H9 (cell line): Measurements from ENCODE around the gene DSTN. TPM values are rescaled to one million over a fixed set of nuclear protein-coding genes. Genes with fewer than 3 reads are reported as not detected.
A peak's percentile ranks its signal among the peaks of the same experiment; 100 is the strongest.

Experiments used
- DNase-seq: peaks from one replicate; pipeline ENCODE4 v3.0.0-alpha.2; 2017
- H2AFZ ChIP-seq: one replicate; pipeline ENCODE4 v1.6.1; 2013; ENCODE audit warnings: mild to moderate bottlenecking, low read length, control low read depth, moderate library complexity
- H2AK5ac ChIP-seq: 2 replicates; pipeline ENCODE4 v1.6.1; 2013; ENCODE audit warnings: low read length, control low read depth, mixed read lengths; ENCODE audit not compliant: insufficient read length
- H2BK120ac ChIP-seq: one replicate; pipeline ENCODE4 v1.6.1; 2013; ENCODE audit warnings: low read depth, mild to moderate bottlenecking, low read length, control low read depth, inconsistent platforms; ENCODE audit not compliant: poor library complexity, severe bottlenecking
- H2BK12ac ChIP-seq: 2 replicates; pipeline ENCODE4 v1.6.1; 2013; ENCODE audit warnings: low read length, control low read depth, mixed read lengths, low read depth; ENCODE audit not compliant: insufficient read length
- H2BK15ac ChIP-seq: 2 replicates; pipeline ENCODE4 v1.6.1; 2013; ENCODE audit warnings: low read depth, low read length, control low read depth
- H2BK20ac ChIP-seq: one replicate; pipeline ENCODE4 v1.6.1; 2013; ENCODE audit warnings: low read depth, mild to moderate bottlenecking, low read length, control low read depth, inconsistent platforms; ENCODE audit not compliant: poor library complexity, severe bottlenecking
- H2BK5ac ChIP-seq: 2 replicates; pipeline ENCODE4 v1.6.1; 2013; ENCODE audit warnings: low read length, control low read depth, mixed read lengths; ENCODE audit not compliant: insufficient read length
- H3K14ac ChIP-seq: 2 replicates; pipeline ENCODE4 v1.6.1; 2013; ENCODE audit warnings: low read length, control low read depth; ENCODE audit not compliant: insufficient read depth
- H3K18ac ChIP-seq: 2 replicates; pipeline ENCODE4 v1.6.1; 2013; ENCODE audit warnings: low read depth, mild to moderate bottlenecking, mixed read lengths, low read length, control low read depth; ENCODE audit not compliant: insufficient read length
- H3K23ac ChIP-seq: 2 replicates; pipeline ENCODE4 v1.6.1; 2013; ENCODE audit warnings: low read length, control low read depth, mixed read lengths, low read depth; ENCODE audit not compliant: insufficient read length
- H3K23me2 ChIP-seq: 2 replicates; pipeline ENCODE4 v1.6.1; 2013; ENCODE audit warnings: low read depth, mild to moderate bottlenecking, mixed read lengths, low read length, control low read depth; ENCODE audit not compliant: insufficient read length, poor library complexity, severe bottlenecking
- H3K27ac ChIP-seq: 2 replicates; pipeline ENCODE4 v1.5.1; 2013; ENCODE audit warnings: low read length, control low read depth, mixed read lengths, low read depth; ENCODE audit not compliant: insufficient read length
- H3K27me3 ChIP-seq: 2 replicates; pipeline ENCODE4 v1.6.1; 2013; ENCODE audit warnings: low read length, control low read depth, inconsistent platforms; ENCODE audit not compliant: insufficient read depth
- H3K4ac ChIP-seq: 2 replicates; pipeline ENCODE4 v1.6.1; 2013; ENCODE audit warnings: low read depth, mild to moderate bottlenecking, control low read depth, inconsistent platforms, low read length, moderate library complexity
- H3K4me1 ChIP-seq: 2 replicates; pipeline ENCODE4 v1.6.1; 2013; ENCODE audit warnings: low read length, control low read depth, inconsistent platforms; ENCODE audit not compliant: insufficient read depth
- H3K4me2 ChIP-seq: 2 replicates; pipeline ENCODE4 v1.6.1; 2013; ENCODE audit warnings: low read length, control low read depth, mixed read lengths; ENCODE audit not compliant: insufficient read length, insufficient read depth
- H3K56ac ChIP-seq: 2 replicates; pipeline ENCODE4 v1.6.1; 2013; ENCODE audit warnings: low read depth, mild to moderate bottlenecking, mixed read lengths, low read length, control low read depth; ENCODE audit not compliant: insufficient read length
- H3K79me1 ChIP-seq: 2 replicates; pipeline ENCODE4 v1.6.1; 2013; ENCODE audit warnings: low read depth, mild to moderate bottlenecking, moderate library complexity, low read length, control low read depth, inconsistent platforms; ENCODE audit not compliant: insufficient read depth, poor library complexity, severe bottlenecking
- H3K79me2 ChIP-seq: 2 replicates; pipeline ENCODE4 v1.6.1; 2013; ENCODE audit warnings: low read length, control low read depth, inconsistent platforms; ENCODE audit not compliant: insufficient read depth
- H3K9ac ChIP-seq: 2 replicates; pipeline ENCODE4 v1.6.1; 2013; ENCODE audit warnings: low read length, control low read depth, mixed read lengths; ENCODE audit not compliant: insufficient read length; ENCODE audit errors: extremely low read depth
- H3K9me3 ChIP-seq: one replicate; pipeline ENCODE4 v1.6.1; 2013; ENCODE audit warnings: low read depth, low read length, inconsistent platforms; ENCODE audit not compliant: control insufficient read depth
- H3T11ph ChIP-seq: one replicate; pipeline ENCODE4 v1.6.1; 2013; ENCODE audit warnings: mild to moderate bottlenecking, low read length, control low read depth, inconsistent platforms
- H4K20me1 ChIP-seq: one replicate; pipeline ENCODE4 v1.6.1; 2013; ENCODE audit not compliant: control insufficient read depth, insufficient read length, insufficient read depth
- H4K5ac ChIP-seq: 2 replicates; pipeline ENCODE4 v1.6.1; 2013; ENCODE audit warnings: low read depth, mild to moderate bottlenecking, mixed read lengths, low read length, control low read depth; ENCODE audit not compliant: insufficient read length
- H4K8ac ChIP-seq: replicated peaks from 2 replicates; pipeline ENCODE4 v1.6.1; 2013; ENCODE audit warnings: low read length, control low read depth, mixed read lengths, low read depth; ENCODE audit not compliant: insufficient read length
- H4K91ac ChIP-seq: 2 replicates; pipeline ENCODE4 v1.6.1; 2013; ENCODE audit warnings: low read depth, mild to moderate bottlenecking, moderate library complexity, mixed read lengths, low read length, control low read depth; ENCODE audit not compliant: insufficient read length
- H3K27ac Mint-ChIP-seq, 3 experiments: 2 replicates in 2 of 3; 3 replicates in 1 of 3; pipeline ENCODE4 v1.8.0; 2020 to 2021; ENCODE audit warnings: mixed read lengths in 3 of 3, mild to moderate bottlenecking in 1 of 3, moderate library complexity in 1 of 3
- H3K27me3 Mint-ChIP-seq: 2 replicates; pipeline ENCODE4 v1.8.0; 2021; ENCODE audit warnings: low read depth, mild to moderate bottlenecking, moderate library complexity, mixed read lengths
- H3K36me3 Mint-ChIP-seq, 3 experiments: 2 replicates in 2 of 3; 3 replicates in 1 of 3; pipeline ENCODE4 v1.8.0; 2020 to 2021; ENCODE audit warnings: low read depth in 3 of 3, mixed read lengths in 3 of 3; ENCODE audit not compliant: insufficient read depth in 1 of 3
- H3K4me1 Mint-ChIP-seq, 2 experiments: 2 replicates each; pipeline ENCODE4 v1.8.0; 2020; ENCODE audit warnings: mixed read lengths in 2 of 2
- H3K4me3 Mint-ChIP-seq, 2 experiments: 2 replicates in 1 of 2; 3 replicates in 1 of 2; pipeline ENCODE4 v1.8.0; 2020 to 2021; ENCODE audit warnings: mild to moderate bottlenecking in 2 of 2, mixed read lengths in 2 of 2, moderate library complexity in 1 of 2
- H3K9me3 Mint-ChIP-seq, 2 experiments: 2 replicates in 1 of 2; 3 replicates in 1 of 2; pipeline ENCODE4 v1.8.0; 2020; ENCODE audit warnings: mild to moderate bottlenecking in 2 of 2, mixed read lengths in 2 of 2, moderate library complexity in 1 of 2
- WGBS: extraction: QIAGEN DNeasy Blood & Tissue Kit; methylation state at CpG from one replicate; pipeline ENCODE4 v1.1.7; 2013; ENCODE audit warnings: missing lambda C conversion rate, low lambda C conversion rate, mixed read lengths; ENCODE audit not compliant: insufficient read length; ENCODE audit errors: extremely low coverage; 5-methylcytosine and 5-hydroxymethylcytosine counted together
- total RNA-seq: library from RNA; stranded (reverse); gene quantifications from 2 replicates; pipeline ENCODE4 v1.2.1, GENCODE V29; 2021
- TF ChIP-seq, protein P1 (sequence below): fragments of 200-600 bp; sonication (generic); conservative IDR thresholded peaks from 3 replicates; pipeline ENCODE4 v1.8.0; 2021; ENCODE audit warnings: antibody characterized with exemption, mild to moderate bottlenecking

Gene DSTN
- total RNA-seq, 1 experiment from 2014 or later = 145 TPM

DNA sequence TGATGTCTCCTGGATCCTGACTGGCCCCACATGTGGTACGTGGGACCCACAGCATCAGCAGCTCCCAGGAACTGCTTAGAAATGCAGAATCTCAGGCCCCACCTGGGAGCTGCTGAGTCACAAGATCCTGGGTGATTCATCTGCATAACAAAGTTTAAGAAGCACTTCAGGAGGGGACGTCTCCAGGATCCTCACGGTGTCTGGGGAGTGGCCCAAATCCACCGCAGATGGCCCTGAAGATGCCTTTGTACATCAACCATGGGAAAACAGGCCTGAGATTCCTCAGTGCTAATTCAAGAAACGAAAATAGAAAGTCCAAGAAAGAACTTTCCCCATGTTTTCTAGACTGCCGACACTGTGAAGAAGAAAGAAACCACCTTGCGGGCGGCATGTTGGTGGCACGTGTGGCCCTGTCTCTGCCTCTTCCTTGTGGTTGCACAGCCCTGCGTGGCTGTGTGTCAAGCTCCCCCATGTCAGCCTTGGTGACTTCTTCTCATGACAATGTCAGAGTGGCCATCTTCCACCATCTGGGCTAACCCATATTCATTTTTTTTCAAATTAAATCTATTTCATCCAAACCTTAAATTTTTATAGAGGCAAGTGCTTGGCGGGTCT is 86.1 kb downstream of the DSTN start:
- Histone ChIP-seq H3K79me2 (peaks cover 21% of the 10 kb centered on the region; the same call in 1 of the 2 replicates), H2BK12ac (no peak overlapping the region), H4K91ac (no peak overlapping the region), H3K23me2 (no peaks in the 10 kb centered on the region), H4K8ac (no peak overlapping the region), H3K4ac (no peak overlapping the region), H2BK15ac (no peak overlapping the region), H3K4me2 (no peak overlapping the region), H2AK5ac (no peak overlapping the region), H3K9ac (no peak overlapping the region), H3T11ph (no peak overlapping the region), H2BK120ac (no peak overlapping the region), H3K18ac (no peak overlapping the region), H2BK5ac (no peak overlapping the region), H3K14ac (no peak overlapping the region), H3K4me1 (peaks cover 2% of the 10 kb centered on the region; the same call in 1 of the 2 replicates), H3K27me3 (no peaks in the 10 kb centered on the region), H2BK20ac (no peak overlapping the region), H2AFZ (no peak overlapping the region), H3K27ac (no peak overlapping the region), H4K5ac (no peak overlapping the region), H3K79me1 (peaks cover 4% of the 10 kb centered on the region), H3K56ac (no peak overlapping the region), H3K23ac (no peak overlapping the region), H4K20me1 (no peaks in the 10 kb centered on the region), H3K9me3 (no peaks in the 10 kb centered on the region)
- no CpG with 5 or more reads among the region's 11 CpGs for WGBS
- H3K27me3 Mint-ChIP-seq = no peaks in the 10 kb centered on the region; the same call in 1 of the 2 replicates
- peaks cover 37 to 48% of the 10 kb centered on the region in 2 experiments for H3K4me1 Mint-ChIP-seq
- peaks cover 47 to 52% (median 51%) of the 10 kb centered on the region in 3 experiments for H3K36me3 Mint-ChIP-seq
- TF ChIP-seq, protein P1, sequence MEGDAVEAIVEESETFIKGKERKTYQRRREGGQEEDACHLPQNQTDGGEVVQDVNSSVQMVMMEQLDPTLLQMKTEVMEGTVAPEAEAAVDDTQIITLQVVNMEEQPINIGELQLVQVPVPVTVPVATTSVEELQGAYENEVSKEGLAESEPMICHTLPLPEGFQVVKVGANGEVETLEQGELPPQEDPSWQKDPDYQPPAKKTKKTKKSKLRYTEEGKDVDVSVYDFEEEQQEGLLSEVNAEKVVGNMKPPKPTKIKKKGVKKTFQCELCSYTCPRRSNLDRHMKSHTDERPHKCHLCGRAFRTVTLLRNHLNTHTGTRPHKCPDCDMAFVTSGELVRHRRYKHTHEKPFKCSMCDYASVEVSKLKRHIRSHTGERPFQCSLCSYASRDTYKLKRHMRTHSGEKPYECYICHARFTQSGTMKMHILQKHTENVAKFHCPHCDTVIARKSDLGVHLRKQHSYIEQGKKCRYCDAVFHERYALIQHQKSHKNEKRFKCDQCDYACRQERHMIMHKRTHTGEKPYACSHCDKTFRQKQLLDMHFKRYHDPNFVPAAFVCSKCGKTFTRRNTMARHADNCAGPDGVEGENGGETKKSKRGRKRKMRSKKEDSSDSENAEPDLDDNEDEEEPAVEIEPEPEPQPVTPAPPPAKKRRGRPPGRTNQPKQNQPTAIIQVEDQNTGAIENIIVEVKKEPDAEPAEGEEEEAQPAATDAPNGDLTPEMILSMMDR = no peak
- peak; percentile 62 for DNase-seq
- H3K9me3 Mint-ChIP-seq = peaks cover 11 to 22% of the 10 kb centered on the region in 2 experiments
- peak overlapping the region in 2 of 3 experiments; percentile 89 to 90; a peak in 4 of 7 replicates for H3K27ac Mint-ChIP-seq
- H3K4me3 Mint-ChIP-seq = no peak overlapping the region
